ENCODE data around the gene HKDC1.

The HKDC1 gene

GRCh38 chr10:69265521-69265920 lies 45.4 kb downstream of the HKDC1 start:
- Histone ChIP-seq H3K27me3 (ENCODE audit: insufficient read depth, poor library complexity, severe bottlenecking) (no peaks in the 10 kb centered on the region), H3K27ac (replicated peaks) (no peak overlapping the region), H3K4me3 (replicated peaks; ENCODE audit: insufficient read depth, low read length) (no peak overlapping the region)
- no peak for DNase-seq (ENCODE audit: low read depth in 1 of 2, low spot score in 1 of 2)
- TF ChIP-seq POLR2AphosphoS5 (IDR thresholded peaks at IDR 0.05; ENCODE audit: low read depth): no peak
- TF ChIP-seq, protein P1, sequence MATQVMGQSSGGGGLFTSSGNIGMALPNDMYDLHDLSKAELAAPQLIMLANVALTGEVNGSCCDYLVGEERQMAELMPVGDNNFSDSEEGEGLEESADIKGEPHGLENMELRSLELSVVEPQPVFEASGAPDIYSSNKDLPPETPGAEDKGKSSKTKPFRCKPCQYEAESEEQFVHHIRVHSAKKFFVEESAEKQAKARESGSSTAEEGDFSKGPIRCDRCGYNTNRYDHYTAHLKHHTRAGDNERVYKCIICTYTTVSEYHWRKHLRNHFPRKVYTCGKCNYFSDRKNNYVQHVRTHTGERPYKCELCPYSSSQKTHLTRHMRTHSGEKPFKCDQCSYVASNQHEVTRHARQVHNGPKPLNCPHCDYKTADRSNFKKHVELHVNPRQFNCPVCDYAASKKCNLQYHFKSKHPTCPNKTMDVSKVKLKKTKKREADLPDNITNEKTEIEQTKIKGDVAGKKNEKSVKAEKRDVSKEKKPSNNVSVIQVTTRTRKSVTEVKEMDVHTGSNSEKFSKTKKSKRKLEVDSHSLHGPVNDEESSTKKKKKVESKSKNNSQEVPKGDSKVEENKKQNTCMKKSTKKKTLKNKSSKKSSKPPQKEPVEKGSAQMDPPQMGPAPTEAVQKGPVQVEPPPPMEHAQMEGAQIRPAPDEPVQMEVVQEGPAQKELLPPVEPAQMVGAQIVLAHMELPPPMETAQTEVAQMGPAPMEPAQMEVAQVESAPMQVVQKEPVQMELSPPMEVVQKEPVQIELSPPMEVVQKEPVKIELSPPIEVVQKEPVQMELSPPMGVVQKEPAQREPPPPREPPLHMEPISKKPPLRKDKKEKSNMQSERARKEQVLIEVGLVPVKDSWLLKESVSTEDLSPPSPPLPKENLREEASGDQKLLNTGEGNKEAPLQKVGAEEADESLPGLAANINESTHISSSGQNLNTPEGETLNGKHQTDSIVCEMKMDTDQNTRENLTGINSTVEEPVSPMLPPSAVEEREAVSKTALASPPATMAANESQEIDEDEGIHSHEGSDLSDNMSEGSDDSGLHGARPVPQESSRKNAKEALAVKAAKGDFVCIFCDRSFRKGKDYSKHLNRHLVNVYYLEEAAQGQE (IDR thresholded peaks at IDR 0.05; ENCODE audit: insufficient replicate concordance, low read depth): no peak
- TF ChIP-seq SPI1 (IDR thresholded peaks at IDR 0.05; ENCODE audit: borderline replicate concordance, low read depth): no peak
- no peak for TF ChIP-seq GABPA (IDR thresholded peaks at IDR 0.05; ENCODE audit: low read depth)

DNA sequence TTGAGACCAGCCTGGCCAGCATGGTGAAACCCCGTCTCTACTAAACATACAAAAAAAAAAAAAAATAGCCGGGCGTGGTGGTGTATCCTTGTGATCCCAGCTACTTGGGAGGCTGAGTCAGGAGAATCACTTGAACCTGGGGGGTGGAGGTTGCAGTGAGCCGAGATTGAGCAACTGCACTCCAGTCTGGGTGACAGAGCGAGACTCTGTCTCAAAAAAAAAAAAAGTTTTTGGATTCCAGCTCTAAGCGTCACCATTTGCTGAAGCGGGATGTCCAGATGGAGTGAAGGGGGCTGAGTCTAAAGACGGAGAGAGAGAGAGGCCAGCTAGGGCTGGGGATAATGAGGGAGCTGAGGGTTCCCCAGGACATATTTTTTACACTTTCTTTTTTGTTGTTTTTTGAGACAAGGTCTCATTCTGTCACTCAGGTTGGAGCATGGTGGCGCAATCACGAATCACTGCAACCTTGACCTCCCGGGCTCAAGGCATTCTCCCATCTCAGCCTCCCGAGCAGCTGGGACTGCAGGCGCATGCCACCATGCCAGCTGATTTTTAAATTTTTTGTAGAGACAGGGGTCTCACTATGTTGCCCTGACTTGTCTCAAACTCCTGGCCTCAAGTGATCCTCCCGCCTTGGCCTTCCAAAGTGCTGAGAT lies 48.8 kb downstream of the HKDC1 start:
- H3K27me3 ChIP-seq (ENCODE audit: insufficient read depth, poor library complexity, severe bottlenecking): no peaks in the 10 kb centered on the region

DNA sequence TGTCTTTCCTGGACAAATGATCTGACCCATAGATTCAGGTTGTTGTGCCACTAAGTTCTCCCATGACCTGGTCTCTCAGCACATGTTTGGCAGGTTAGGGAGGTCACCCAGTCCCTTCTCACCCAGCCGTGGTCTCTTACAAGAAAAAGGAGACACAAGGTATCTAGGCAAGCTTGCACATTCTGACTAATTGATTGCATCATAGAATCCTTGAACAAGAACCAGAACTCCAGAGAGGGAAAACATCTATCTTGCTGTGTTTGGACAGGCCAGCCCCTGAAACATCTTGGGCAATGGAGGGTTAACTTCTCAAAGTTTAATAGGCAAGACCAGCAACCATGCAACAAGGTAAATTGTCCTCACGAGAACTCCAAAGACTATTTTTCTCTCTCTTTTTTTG lies 49.6 kb downstream of the HKDC1 start:
- TF ChIP-seq GABPA (IDR thresholded peaks at IDR 0.05; ENCODE audit: low read depth) (no peak), SPI1 (IDR thresholded peaks at IDR 0.05; ENCODE audit: borderline replicate concordance, low read depth) (no peak), POLR2AphosphoS5 (IDR thresholded peaks at IDR 0.05; ENCODE audit: low read depth) (no peak)
- TF ChIP-seq, protein P2, sequence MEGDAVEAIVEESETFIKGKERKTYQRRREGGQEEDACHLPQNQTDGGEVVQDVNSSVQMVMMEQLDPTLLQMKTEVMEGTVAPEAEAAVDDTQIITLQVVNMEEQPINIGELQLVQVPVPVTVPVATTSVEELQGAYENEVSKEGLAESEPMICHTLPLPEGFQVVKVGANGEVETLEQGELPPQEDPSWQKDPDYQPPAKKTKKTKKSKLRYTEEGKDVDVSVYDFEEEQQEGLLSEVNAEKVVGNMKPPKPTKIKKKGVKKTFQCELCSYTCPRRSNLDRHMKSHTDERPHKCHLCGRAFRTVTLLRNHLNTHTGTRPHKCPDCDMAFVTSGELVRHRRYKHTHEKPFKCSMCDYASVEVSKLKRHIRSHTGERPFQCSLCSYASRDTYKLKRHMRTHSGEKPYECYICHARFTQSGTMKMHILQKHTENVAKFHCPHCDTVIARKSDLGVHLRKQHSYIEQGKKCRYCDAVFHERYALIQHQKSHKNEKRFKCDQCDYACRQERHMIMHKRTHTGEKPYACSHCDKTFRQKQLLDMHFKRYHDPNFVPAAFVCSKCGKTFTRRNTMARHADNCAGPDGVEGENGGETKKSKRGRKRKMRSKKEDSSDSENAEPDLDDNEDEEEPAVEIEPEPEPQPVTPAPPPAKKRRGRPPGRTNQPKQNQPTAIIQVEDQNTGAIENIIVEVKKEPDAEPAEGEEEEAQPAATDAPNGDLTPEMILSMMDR (IDR thresholded peaks at IDR 0.05; ENCODE audit: insufficient read depth, low read length): no peak
- TF ChIP-seq, protein P1 (IDR thresholded peaks at IDR 0.05; ENCODE audit: insufficient replicate concordance, low read depth): no peak
- no peak for DNase-seq (ENCODE audit: low read depth in 1 of 2, low spot score in 1 of 2)
- Histone ChIP-seq H3K27me3 (ENCODE audit: insufficient read depth, poor library complexity, severe bottlenecking) (no peaks in the 10 kb centered on the region), H3K4me3 (replicated peaks; ENCODE audit: insufficient read depth, low read length) (no peak overlapping the region), H3K27ac (replicated peaks) (no peak overlapping the region)

More for the DNA sequence above, 48.8 kb downstream of the HKDC1 start:
- no peak overlapping the region for H3K27ac ChIP-seq (replicated peaks)
- no peak for DNase-seq (ENCODE audit: low read depth in 1 of 2, low spot score in 1 of 2)
- TF ChIP-seq SPI1 (IDR thresholded peaks at IDR 0.05; ENCODE audit: borderline replicate concordance, low read depth) (no peak), POLR2AphosphoS5 (IDR thresholded peaks at IDR 0.05; ENCODE audit: low read depth) (no peak), GABPA (IDR thresholded peaks at IDR 0.05; ENCODE audit: low read depth) (no peak)
- H3K4me3 ChIP-seq (replicated peaks; ENCODE audit: insufficient read depth, low read length): no peak overlapping the region

GRCh38 chr10:69270990-69271389 lies 50.9 kb downstream of the HKDC1 start:
- TF ChIP-seq, protein P1 (IDR thresholded peaks at IDR 0.05; ENCODE audit: insufficient replicate concordance, low read depth): no peak
- TF ChIP-seq SPI1 (IDR thresholded peaks at IDR 0.05; ENCODE audit: borderline replicate concordance, low read depth) (no peak), GABPA (IDR thresholded peaks at IDR 0.05; ENCODE audit: low read depth) (no peak), POLR2AphosphoS5 (IDR thresholded peaks at IDR 0.05; ENCODE audit: low read depth) (no peak)
- TF ChIP-seq, protein P2 (IDR thresholded peaks at IDR 0.05; ENCODE audit: insufficient read depth, low read length): no peak
- Histone ChIP-seq H3K4me3 (replicated peaks; ENCODE audit: insufficient read depth, low read length) (no peak overlapping the region), H3K27ac (replicated peaks) (no peak overlapping the region), H3K27me3 (ENCODE audit: insufficient read depth, poor library complexity, severe bottlenecking) (no peaks in the 10 kb centered on the region)
- DNase-seq (ENCODE audit: low read depth in 1 of 2, low spot score in 1 of 2): no peak

Measured in HL-60 (cell line).